ENCODE data around the gene NF1.
"Not testable (repeated sequence)": the region's sequence is repeated elsewhere in the genome, so short reads cannot be mapped to it uniquely, and the experiment has no call there.

Gene NF1

DNA sequence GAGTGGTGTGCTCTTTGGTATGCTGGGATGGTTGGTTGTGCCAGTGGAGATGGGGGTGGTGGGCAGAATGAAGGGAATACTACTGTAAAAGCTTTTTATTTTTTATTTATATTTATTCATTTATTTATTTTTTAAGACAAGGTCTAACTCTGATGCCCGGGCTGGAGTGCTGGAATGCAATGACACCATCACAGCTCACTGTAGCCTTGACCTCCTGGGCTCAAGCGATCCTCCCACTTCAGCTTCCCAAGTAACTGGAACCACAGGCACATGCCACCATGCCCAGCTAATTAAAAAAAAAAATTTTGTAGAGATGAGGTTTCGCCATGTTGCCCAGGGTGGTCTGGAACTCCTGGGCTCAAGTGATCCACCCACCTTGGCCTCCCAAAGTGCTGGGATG, 4.1 kb upstream of the NF1 start:
- not testable (repeated sequence) for DNase-seq

DNA sequence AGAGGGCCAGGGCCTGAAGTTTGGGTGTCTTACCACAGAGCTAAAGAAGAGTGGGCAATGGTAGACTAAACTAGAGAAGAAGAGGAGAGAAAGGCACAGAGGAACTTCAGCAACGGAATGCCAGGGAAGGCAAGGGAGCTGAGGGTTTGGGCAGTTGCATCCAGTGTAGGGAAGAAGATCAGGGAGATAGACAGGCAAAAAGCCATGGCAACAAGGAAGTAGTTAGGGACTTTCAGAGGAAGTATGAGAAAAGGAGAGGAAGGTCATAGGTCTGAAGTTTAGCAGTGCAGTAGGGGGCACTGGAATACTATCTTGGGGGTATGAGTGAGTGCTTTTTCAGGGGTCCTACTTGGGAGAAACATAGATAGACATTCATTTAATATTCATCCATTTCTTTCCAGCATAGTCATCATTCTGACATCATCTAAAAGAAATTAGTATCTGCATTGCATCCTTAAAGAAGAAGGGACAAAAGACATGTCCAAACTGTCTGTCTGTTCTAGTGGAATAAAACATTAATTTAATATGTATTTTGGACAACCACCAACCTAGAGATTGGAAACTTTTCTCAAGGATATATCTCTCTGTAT, 2.2 kb upstream of the NF1 start:
- DNase-seq = no peak

DNA sequence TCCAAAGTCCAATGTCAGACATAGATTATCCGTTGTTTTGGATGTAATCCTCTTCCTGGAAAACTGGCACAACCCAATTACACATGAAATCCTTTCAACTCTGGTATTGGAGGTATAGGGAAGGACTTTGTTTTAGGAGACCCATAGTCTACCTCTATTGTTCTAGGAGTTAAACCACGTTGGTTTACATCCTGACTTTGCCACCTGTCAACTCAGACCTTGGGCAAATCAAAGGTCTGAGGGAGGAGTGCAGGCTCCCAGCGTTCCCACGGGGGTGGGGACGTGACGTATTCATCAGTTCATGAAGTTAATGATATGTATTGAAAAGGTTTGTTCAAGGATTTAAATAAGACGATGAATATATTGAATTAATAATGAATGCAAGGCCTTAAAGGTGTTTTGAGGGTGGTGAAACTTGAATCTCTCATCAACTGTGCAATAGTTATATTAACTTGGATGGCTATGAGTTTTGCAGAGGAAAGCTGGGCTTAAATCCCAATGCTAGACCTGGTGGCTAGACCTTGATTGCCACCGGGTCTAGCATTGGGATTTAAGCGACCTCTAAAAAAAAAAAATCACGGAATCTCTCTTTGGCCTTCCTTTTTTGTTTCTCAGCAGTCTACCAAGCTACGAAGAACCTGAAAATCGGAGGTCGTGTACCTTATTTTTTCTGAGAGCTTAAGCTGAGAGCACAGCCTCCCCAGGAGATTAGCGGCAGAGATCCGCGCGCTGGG, 744 bp upstream of the NF1 start:
- DNase-seq = no peak

DNA sequence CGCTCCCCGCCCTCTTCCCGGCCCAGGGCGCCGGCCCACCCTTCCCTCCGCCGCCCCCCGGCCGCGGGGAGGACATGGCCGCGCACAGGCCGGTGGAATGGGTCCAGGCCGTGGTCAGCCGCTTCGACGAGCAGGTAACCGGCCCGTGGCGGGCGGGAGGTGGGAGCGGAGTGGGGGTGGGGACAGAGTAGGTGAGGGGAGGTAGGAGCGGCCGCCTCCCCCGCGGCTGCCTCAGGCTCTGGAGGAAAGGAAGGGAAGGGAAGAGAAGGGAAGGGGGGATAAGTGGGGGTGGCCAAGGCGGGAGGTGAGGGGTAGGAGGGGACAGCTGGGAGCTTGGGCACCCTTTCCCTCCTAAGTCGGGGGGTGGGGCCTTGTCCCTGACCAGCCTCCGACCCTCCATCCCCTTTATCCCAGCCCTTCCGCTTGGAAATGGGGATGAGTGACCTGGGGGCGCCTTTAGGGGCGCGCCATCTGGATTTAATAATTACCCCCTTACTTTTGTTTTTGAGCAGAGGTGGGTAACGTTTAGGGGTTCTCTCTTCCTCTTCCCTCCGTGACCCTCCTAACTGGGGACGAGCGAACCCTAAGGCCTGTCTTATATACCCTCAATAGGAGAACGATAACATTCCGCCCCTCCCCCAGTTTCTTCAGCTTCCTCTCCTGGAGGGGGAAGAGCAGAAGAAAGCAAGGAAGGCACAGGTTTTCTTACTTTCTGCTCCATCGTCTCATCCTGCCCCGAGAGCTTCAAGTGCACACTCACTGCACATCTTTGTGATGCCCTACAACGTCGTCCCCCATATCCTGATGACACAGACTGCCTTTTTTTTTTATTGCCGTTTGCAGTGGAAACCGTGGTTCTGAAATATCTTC, 694 bp downstream of the NF1 start:
- no peak for DNase-seq

DNA sequence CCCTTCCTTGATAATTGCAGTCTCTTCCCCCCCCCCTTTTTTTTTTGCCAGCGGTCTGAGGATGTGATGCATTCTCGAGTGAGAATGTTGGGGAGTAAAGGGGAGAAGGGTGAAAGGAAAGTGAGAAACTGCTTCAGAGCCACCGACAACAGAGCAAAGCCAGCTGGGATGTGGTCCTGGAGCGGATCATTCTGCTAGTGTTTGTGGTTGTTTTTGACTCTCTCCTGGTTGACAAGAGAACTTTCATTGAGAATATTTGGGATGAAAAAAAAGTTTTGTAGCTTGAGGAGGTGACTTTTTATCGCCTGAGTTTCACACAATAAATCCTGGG, 1.3 kb downstream of the NF1 start:
- DNase-seq = no peak

DNA sequence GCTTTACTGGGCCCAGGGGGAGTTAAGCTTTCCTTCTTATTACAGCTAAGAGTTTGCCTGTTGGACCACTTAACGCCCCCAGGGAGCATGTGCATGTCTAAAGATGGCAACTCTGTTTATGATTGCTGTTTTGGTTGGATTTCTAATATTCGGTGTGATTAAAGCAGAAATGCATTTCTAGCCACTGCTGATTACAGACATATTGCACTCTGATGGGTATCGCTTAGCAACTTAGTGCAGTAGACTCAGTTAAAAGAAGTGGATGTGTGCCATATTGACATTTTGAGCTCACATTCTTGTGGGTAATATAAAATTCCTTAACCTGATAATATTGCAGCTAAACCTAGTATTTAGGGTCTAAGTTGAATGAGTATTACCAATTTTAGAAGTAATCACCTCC, 4.2 kb downstream of the NF1 start:
- DNase-seq = no peak

DNA sequence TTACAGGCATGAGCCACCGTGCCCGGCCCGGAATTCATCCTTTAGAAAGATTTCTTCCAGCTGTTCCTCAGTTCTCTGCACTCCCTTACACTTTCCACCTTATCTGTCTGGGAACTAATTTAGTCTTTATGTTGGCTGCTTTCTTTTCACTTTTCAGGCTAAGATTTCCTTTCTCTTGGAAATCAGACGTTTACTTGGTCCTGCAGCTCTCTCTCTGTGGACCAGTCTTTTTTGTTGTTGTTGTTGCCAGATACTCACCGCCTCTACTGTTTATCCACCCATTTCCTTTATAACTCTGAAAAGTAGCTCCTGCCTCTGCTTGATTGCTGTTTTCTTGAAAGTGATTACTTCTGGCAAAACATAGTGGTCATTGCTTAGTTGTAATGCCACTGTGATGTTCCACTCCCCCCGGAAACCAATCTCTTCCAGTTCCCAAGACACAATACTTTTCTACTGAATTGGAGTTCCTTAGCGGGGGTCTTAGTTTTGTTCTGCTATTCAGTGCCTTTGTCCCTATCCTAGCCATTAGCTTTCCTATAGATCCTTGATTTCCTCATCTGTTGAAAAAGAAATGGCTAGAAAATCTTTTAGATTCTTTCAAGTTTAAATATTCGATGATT, 6.2 kb downstream of the NF1 start:
- no peak for DNase-seq

DNA sequence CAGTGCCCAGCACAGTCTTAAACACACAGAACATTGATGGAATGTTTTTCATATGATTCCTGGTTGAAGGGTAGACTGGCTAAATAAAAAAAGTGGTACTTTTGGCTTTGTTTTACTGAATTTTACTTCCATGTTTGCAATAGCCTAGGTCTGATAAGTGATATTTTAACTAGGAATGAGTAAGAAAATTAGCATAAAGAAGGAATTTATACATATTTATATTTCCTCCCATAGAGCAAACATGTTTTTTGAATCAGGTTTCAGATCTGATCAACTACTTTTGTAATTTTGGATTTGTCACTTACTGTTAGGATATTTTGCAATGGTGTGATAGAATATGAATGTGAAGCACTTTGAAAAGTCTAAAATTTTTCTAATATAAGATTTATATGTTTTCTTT, 7.2 kb downstream of the NF1 start:
- no peak for DNase-seq

DNA sequence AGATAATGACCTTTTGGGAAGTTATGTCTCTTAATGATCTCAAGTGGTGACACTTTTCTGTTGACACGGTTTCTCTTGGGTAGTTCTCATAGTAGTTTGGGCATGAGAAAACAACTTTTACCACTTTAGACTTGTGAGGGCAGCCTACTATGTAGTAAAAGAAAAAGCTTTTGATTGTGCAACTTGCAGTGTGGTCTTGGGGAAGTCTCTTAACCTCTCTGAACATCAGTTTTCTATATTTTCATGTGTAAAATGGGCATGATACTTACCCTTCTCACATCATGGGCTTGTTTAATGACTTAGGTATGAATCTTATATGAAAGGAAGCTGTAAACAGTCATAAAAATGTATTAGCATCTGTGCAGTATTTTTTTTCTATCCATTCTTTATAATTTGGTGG, 11.2 kb downstream of the NF1 start:
- no peak for DNase-seq

DNA sequence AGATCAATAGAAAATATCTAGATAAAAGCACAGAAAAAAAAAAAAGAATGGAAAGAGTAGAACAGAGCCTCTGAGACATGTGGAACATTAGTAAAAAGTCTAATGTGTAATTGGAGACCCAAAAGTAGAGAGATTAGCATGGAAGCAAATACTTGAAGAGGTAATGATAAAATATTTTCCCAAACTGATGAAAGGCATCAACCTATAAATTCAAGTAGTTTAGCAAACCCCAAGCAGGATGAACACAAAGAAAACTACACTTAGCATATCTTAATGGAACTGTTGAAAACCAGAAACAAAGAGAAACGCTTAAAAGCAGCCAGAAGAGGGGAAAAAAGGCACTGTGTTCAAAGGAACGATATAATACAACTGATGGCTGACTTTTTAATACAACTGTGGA, 16.4 kb downstream of the NF1 start:
- no peak for DNase-seq

DNA sequence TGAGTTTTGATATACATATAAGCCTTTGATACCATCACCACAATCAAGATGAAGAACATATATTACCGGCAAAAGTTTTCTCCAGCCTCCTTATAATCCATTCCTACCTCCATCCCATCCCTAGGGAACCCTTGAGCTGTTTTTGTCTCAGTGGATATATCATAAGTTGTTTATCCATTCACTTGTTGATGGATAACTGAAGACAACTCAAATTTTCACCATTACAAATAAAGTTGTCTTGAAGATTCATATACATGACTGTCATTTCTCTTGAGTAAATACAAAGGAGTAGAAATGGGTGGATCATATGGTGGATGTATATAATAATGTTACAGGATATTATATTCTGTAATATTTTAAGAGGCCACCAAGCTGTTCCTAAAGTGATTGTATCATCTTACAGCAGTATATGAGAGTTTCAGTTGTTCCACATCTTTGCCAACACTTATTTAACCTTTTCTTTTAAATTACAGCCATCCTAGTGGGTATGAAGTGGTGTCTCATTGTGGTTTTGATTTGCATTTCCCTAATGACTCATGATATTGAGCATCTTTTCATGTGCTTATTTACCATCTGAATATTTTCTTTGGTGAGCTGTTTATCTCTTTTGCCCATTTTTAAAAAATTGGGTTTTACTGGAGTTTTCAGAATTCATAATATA, 17.4 kb downstream of the NF1 start:
- DNase-seq = no peak

DNA sequence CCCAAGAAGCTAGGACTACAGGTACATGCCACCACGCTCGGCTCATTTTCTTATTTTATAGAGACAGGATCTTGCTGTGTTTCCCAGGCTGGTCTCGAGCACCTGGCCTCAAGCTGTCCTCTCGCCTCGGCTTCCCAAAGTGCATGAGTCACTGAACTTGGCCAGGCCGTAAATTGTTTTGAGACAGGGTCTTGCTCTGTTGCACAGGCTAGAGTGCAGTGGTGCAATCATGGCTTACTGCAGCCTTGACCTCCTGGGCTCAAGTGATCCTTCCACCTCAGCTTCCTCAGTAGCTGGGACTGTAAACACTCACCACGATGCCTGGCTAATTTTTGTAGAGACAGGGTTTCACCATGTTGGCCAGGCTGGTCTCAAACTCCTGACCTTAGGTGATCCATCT, 18.6 kb downstream of the NF1 start:
- not testable (repeated sequence) for DNase-seq

DNA sequence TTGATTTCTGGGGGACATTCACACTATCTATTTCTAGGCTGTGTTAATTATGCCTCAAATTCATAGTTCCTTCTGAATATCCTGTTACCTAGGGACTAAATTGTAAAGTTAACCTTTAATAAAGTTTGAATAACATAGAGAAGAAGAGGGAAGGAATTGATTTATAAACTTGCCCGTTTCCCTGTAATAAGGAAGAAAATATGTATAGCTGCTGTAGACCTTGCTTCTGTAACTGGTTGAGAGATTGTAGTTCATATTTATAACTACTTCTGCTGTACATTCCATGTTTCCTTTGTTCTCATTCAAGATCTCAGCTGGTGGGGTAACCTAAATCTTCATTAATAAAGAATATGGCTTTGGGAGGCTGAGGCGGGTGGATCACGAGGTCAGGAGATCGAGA, 19.2 kb downstream of the NF1 start:
- no peak for DNase-seq

DNA sequence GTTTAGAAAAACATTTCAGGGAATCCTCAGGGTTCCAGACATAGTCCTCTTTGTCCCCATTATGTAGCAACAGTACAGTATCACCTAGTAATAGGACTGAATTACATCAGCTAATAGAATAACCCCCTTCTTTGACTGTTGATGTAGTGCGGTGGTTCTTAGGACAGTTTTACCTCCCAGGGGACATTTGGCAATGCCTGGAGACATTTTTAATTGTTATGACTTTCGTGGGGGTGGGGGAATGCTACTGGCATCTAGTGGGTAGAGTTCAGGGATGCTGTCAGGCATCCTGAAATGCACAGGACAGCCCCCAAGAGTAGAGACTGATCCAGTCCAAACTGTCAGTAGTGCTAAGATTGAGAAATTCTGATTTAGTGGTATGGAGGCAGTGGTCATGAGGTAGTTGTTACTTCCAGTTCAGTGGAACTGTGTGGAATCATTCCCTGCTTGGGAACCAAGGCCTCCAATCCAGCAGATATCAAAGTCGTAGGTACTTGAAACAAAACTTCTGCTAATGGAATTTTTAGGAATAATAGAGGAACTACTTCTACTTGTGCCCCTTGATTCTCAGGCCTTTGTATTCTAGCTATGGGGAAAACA, 20.3 kb downstream of the NF1 start:
- DNase-seq = no peak

DNA sequence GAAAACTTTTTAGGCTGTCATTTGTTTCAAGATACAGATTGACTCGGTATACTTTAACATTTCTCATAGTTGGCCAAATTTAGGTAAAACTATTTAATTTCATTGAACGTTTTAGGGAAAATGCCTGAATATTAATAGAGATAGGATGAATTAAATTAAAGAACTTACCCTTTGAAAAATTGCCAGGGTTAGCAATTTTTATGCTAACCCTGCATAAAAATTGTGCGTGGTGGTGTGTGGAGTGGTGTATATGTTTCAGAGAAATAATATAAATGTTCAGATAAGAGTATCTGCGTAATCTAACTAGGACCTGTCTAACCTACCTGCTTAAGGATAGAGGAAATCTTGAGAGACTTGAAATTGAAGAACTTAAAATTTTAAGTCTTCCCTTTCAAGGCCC, 21.4 kb downstream of the NF1 start:
- no peak for DNase-seq

DNA sequence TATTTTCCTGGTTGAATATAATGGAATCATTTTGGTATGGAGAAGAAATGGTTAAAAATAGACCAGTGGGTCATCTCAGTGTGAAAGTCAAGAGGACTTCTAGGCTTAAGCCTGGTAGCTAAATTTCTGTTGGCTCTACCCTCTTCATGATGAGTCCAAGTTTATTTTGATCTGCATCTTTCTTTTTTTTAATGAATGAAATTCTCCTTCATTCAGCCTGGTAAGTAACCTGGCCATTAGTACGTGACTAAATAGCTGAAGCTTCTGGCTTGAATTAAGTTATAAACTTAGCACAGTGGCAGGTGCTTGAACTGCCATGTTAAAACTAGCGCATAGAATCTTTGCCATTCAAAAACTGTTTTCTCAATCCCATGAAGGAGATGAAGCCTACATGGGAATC, 28.0 kb downstream of the NF1 start:
- DNase-seq = no peak

DNA sequence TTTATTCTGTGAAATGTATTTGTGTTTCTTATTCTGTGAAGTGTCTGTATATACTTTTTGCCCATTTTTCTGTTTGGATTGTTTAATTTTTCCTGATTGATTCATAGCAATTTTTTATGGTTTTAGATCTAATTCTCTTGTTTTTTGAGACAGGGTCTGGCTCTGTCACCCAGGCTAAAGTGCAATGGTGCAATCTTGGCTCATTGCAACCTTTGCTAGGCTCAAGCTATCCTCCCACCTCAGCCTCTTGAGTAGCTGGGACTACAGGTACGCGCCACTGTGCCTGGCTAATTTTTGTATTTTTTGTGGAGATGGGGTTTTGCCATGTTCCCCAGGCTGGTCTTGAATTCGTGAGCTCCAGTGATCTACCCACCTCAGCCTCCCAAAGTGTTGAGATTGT, 31.5 kb downstream of the NF1 start:
- DNase-seq = no peak

DNA sequence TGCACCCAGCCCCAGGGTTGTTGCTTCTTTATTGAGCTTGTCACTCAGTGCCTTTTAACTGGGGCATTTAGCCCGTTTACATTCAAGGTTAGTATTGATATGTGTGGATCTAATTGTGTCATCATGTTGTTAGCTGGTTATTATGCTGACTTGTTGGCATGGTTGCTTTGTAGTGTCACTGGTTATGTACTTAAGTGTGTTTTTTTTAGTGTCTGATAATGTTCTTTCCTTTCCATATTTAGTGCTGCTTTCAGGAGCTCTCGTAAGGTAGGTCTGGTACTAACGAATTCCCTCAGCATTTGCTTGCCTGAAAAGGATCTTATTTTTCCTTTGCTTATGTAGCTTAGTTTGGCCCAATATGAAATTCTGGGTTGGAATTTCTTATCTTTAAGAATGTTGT, 33.5 kb downstream of the NF1 start:
- DNase-seq = no peak

DNA sequence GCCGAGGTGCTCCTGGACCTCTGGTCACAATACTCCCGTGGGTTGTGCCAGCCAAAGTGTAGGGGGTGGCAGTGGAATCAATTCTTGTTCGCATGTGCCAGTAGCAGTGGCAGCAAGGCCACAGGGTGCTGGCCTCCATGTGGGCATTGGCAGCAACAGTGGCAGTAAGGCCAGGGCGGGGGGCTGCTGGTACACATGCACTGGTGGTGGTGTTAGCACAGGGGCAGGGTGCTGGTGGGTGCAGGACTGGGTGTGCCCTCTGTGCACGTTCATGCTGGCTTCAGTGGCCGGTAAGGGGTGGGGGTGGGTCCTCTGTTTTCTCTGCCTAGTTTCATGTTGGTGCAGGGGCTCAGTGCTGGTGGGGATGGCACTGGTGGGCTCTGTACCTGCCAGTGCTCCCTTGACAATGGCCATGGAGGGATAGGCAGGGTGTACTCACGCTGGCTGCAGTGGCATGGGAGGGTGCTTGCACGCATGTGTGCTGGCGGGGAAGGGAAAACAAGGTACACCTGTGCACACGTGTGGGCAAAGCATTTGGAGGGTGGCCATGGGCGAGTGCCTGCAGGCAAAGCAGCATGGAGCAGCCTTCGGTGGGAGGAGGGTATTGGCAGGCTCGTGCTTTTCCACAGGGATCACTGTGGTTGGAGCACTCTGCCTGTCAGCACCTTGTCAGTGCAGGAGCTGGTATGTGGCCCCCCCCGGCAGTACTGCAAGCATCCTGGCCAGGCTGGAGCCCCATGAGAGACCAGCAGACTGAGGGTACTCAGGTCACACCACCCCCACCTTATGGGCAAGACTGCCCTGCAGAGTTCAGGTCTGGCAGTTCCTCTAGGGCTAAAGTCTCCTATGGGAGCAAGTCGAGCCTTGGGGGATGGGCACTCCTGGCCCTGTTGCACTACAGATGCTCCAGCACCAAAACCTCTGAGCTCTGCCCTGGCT, 35.8 kb downstream of the NF1 start:
- DNase-seq = no peak

DNA sequence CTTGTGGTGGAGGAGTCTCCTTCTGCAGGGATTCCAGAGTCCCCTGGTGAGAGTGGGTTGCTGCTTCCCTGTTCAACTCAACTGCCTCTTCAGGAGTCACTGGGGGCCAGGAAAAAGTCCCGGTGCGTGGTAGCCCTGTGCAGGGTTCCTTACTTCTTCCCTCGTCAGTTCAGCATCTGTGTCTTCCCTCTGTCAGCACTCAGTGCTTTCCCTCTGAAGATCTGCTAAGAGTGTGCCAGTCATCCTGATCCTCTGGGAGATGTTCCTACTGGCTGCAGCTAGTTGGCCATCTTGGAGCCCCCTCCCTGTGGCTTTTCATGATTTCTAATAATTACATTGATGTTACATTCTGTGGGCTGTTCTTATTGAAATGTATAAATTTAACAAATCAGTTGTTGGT, 36.5 kb downstream of the NF1 start:
- DNase-seq = no peak

DNA sequence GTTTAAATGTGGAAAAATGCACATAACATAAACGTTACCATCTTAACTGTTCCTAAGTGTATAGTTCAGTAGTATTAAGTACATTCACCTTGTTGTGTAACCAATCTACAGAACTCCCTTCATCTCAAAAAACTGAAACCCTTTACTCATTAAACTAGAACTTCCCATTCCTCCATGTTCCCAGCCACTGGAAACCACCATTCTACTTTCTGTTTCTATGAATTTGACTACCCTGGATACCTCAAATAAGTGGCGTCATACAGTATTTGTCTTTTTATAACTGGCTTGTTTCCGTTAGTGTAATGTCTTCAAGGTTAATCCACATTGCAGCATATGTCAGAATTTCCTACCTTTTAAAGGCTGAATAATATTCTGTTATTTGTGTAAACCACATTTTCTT, 38.2 kb downstream of the NF1 start:
- no peak for DNase-seq

DNA sequence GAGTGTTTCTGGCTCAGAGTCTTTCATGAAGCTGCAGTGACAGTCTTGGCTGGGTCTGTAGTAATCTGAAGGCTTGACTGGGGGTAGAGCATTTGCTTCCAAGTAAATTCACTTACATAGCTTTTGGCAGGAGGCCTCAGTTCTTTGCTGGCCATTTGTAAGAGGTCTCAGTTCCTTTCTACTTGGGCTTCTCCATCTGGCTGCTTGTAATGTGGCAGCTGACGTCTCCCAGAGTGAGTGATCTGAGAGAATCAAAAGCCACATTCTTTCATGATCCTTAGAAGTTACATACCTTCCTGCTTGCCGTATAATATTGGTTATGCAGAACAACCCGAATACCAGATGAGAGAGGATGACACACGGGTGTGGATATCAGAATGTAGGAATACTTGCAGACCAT, 39.8 kb downstream of the NF1 start:
- DNase-seq = no peak
